Measurements from ENCODE around the gene HCRTR1.

Gene HCRTR1

GRCh38 chr1:31650161-31651088 is 32.9 kb downstream of the HCRTR1 start:
- DNase-seq: no peak

DNA sequence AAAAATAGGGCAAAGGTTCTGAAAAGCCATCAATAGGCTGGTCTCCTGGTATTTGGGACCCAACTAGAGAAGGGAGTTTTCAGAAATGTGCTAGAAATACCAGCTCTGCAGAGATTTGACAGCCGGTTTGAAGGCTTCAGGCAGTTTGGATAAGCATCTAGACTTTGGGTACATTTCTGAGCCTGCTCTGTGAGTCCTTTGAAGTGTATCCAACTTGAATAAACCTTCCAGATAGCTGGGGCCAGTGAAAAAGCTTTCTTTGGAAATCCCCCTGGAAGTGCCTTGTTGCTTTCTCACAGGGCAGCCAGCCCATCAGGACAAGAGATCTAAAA is 33.6 kb downstream of the HCRTR1 start:
- DNase-seq: no peak

- DNase-seq: no peak
Observed at GRCh38 chr1:31651766-31652165, 34.3 kb downstream of the HCRTR1 start.

DNA sequence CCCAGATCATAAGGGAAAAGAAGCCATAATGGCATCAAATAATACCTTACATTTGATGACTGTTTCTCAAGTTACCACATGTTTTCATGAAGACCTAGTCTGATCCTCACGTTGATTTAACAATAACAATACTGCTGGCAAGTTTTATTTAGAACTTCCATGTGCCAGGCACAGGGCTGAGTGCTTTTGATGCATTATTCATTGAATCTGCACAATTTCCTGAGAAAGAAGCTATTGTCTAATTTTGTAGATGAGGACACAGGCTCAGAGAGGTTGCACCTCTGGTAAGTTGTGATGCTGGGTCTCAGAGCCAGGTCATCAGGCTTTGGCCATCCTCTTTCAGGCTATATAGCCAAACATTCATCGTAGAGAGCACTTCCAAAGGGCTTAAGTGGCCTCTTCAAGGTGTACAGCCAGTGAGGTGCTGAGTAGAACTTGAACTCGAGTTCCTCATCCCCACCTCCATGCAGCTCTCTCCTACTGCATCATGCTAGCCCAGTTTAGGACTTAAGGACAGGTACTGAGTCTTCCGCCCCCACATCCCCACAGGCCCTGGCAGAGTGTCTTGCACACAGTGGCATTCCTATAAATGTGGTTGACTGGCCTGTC is 35.5 kb downstream of the HCRTR1 start:
- DNase-seq: no peak

GRCh38 chr1:31653717-31654473 is 36.4 kb downstream of the HCRTR1 start:
- no peak for DNase-seq

DNA sequence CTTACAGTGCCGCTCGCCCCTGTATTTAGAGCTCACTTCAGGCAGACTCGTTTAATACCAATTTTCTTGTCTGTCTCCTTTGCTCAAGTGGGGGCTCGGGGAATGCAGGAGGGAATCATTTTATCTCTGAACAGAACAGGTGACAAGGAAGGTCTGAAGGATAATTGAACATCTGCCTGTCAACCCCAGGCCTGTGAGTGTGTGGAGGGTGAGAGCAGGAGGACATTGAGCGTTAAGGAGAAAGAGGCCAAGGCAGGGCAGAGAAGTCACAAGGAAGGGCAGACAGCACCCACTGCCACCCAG is 36.9 kb downstream of the HCRTR1 start:
- DNase-seq: no peak

DNA sequence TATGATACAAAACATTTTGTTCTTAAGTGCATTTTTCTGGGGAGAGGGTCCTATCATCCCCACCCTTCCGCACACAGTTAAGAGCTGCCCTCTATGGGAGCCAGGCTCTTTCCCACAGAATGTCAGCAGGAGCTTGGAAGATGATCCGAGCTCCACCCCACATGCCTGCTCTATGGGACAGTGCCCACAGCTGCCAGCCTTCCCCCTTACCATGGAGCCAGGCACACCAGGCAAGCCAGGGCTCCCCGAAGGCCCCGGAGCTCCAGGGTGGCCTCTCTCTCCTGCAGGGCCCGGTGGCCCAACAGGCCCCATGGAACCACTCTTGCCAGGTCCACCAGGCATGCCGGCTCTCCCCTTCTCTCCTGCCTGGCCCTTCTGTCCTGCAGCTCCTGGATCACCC is 37.6 kb downstream of the HCRTR1 start:
- no peak for DNase-seq

DNA sequence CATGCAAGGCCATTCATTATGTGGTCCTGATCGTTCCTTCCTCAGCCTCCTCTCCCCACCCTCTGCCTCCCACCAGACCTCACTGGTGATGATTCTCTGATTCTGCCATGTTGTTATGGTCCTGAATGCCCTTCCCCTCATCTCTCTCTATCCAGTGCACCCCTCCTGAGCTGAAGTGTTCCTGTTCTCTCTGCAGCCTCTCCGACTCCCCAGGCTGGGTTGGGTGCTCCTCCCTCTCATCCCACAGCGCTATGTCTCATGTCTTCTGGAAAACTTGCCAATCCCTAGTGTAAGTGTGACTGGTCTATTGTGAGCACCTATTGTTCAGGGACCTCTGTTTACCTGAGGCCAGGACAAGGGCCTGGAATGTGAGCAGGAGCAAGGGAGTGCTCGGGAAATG is 38.3 kb downstream of the HCRTR1 start:
- no peak for DNase-seq

DNA sequence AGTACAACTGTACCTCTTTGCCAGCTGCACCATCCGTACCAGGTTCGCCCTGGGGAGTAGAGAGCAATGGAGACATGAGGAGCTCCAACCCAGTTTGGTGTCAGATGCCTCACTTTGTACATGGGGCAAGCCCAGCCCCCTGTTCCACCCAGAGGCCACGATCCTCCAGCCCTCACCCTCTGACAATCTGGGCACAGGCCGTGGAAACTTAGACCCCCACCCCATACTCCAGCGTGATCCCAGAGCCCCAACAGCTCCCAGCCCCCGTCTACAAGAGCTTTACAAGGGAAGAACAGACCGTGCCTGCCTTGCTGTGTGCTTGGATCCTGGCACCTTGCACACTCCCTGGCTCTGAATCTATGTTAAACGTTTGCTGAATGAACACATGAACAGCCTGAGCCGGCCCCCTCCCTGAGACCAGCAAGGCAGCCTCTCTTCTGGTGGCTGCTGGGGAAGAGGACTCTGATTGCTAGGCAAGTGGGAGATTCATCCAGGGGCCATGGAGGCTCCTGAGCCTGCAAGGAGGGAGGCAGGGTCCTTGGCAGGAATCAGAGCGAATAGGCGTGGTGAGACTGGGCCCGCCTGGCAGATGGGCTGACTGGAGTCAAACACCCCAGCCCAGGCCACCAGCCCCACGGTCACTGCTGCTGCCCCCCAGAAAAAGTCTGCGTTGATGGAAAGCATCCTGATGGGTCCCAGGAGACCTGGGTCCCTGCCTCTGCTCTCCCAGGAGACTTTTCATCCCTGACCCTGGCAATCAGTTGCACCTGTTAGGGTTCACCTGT is 39.7 kb downstream of the HCRTR1 start:
- no peak for DNase-seq

DNA sequence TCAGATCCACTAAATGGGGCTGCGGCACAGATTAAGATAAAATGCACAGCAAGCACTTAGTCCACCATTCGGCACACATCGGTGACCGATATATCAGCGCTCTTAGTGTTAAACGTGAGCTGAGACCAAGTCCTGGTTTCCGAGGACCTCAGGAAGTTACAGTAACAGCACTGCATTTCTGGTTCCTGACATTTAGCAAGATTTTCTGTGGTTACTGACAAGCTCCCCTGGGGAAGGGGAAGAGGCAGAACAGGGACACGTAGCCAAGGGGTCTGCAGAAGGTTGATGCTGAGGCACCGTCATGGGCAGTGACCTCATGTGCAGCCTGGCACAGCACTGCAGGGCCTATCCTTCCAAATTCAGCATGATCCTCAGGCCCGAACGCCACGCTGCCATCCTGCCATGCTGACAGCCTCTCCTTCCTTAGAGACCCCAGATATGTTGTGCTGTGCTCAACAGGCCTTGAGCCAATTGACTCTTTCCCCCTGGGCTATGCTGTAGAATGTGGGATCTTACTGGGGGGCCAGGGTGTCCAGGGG is 40.6 kb downstream of the HCRTR1 start:
- no peak for DNase-seq

DNA sequence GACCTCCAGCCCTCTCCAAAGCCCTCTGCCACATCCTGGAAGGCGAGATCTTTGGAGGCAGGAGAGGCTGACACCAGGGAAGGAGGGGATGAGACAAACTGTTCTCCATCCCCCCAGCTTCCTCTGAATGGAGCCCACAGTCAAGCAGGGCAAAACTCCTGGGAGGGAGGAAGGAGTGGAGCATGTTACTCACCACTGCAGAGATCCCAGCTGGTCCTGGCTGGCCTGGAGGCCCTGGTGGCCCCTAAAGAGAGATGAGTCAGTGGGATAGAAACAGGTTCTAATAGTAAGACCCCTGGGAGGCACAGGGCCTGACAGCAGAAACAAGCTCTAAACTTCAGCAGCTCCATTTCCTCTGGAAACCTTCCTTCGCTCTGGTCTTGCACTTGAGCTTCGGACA is 41.2 kb downstream of the HCRTR1 start:
- DNase-seq: no peak

DNA sequence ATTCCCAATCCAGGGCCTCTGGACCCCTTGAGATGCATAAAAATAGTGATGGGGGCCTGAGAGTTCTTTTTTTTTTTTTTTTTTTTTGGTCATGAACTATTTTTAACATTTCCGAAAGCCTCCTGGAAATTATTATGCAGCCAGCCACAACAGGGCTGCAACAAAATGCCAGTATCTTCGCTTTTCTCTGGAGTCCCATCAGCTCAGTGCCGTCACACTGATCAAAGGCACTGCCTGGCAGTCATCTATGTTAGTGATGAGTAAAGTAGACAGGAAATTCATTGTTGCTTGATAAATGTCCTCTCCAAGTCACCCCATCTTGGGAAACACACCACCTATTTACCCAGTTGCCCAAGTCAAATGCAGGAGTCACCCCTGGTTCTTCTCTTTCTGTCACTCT is 42.4 kb downstream of the HCRTR1 start:
- DNase-seq: no peak

- no peak for DNase-seq
Observed at GRCh38 chr1:31660871-31661455, 43.5 kb downstream of the HCRTR1 start.

GRCh38 chr1:31661856-31662255 is 44.4 kb downstream of the HCRTR1 start:
- DNase-seq: no peak

DNA sequence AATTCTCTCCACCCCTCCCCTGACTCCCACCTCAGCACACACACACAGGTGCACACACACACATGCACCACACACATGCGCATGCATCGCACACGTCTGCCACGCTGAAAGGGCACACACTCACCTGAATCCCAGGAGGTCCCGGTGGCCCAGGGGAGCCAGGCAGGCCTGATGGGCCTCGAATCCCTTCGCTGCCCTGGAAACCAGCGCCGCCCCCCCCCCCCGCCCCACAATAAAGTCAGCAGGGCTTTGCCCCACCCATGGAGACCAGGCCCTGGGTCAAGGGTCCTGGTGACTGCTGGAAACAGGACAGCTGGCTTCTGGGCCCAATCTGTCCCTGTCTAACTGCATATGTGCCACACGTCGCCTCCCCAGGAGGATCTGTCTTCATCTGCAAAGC is 45.0 kb downstream of the HCRTR1 start:
- DNase-seq: no peak

DNA sequence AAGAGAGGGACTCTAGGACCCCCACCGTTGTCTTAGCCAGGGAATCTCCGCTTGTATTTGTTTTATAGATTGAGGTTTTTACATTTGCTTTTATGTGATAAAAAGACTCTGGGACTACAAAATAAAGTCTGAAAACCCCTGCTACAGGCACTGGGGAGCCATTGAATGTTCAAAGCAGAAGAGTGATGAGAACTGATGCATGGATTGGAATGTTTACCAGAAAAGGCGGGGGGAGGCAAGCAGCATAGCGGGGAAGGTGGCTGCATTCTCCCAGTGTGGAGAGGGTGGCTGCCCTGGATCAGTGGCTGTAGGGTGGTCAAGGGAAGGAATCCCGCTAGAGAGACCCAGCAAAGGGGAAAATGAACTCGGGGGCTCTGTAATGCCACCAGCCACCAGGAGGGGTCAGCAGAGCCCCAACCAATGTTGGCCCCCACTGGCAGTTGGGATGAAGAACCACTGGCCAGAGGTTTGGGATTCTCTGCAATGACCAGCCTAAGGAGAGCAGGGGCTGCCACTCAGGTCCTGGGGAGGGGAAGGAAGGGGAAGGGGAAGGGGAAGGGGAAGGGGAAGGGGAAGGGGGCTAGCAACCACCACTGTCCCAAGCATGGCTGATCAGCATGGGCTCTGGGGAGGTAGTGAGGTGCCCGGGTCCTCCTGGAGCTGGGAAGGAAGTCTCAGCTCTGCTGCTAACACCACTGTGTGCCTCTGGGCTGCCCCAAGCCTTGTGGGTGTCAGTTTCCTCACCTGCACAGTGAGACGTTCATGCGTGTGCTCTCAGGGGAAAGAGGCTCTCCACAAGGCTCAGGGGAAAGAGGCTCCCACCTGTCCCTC is 46.3 kb downstream of the HCRTR1 start:
- peak; percentile 90 for DNase-seq

GRCh38 chr1:31664528-31664927 is 47.0 kb downstream of the HCRTR1 start:
- no peak for DNase-seq

- no peak for DNase-seq
Observed at GRCh38 chr1:31665234-31665878, 47.9 kb downstream of the HCRTR1 start.

DNA sequence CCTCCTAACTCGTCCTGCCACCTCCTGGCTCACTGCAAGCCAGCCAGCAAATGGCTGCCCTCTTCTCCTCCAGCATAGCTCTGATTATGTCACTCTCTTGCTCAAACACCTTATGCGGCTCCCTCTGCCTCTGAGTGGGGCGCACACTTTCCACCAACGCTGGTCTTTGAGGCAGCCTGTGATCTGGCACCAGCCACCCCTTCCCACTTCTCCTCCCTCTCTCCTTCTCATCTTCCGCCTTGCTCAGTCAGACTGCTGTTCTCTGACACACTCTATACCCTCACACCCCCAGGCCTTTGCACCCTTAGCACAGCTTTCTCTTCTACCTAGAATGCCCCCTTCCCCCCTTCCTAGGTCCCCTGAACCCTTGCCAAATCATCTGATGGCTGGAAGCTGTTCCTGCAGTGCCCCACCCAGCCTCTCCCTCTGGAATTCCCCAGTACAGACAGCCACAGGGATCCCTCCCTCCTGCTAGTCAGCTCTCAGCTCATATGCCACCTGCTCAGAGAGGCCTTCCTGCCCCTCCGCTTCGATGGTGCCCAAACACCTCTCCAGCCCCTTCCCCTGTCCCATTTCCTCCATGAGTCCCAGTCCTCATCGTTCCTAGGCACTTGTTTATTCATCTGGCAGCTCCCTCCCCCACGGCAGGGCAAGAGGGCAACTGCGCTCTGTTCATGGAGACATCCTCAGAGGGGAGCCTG is 48.9 kb downstream of the HCRTR1 start:
- no peak for DNase-seq

- no peak for DNase-seq
Observed at GRCh38 chr1:31667065-31667785, 49.7 kb downstream of the HCRTR1 start.

Data from activated CD8-positive, alpha-beta memory T cell treated with anti-CD3 and anti-CD28 coated beads, Interleukin-2, amount 50 U/mL, for 48 hours (primary cell).